Cardiac muscle cell (in vitro differentiated cells and primary cell): ENCODE data around the gene FMN2. TPM values are rescaled to one million over a fixed set of nuclear protein-coding genes. Genes with fewer than 3 reads are reported as not detected.

Experiments
- DNase-seq, 2 donors: peaks; one replicate each; pipeline versions ENCODE4 v3.0.0 to v3.0.0-alpha.2; 2010 to 2017; ENCODE audit warnings: low read depth in 1 of 2, low spot score in 1 of 2
- H3K27ac ChIP-seq: fragments of 200-600 bp; sonication (generic); 2 replicates; pipeline ENCODE4 v1.5.1; 2016
- H3K27me3 ChIP-seq: fragments of 200-600 bp; sonication (generic); 2 replicates; pipeline ENCODE4 v1.6.0; 2016; ENCODE audit warnings: control low read depth
- H3K36me3 ChIP-seq: fragments of 200-600 bp; sonication (generic); 2 replicates; pipeline ENCODE4 v1.5.1; 2016; ENCODE audit warnings: control low read depth
- H3K4me1 ChIP-seq: fragments of 200-600 bp; sonication (generic); 2 replicates; pipeline ENCODE4 v1.8.1; 2017; ENCODE audit warnings: low read depth, mild to moderate bottlenecking, mixed run types
- H3K4me3 ChIP-seq: fragments of 200-600 bp; sonication (generic); 2 replicates; pipeline ENCODE4 v1.5.1; 2016; ENCODE audit warnings: mild to moderate bottlenecking
- H3K9me3 ChIP-seq: fragments of 200-600 bp; sonication (generic); 2 replicates; pipeline ENCODE4 v1.5.1; 2017; ENCODE audit warnings: low read depth, mild to moderate bottlenecking, control low read depth
- CTCF ChIP-seq: IDR thresholded peaks from 2 replicates; pipeline ENCODE4 v1.5.1; 2012; ENCODE audit warnings: low read depth, mild to moderate bottlenecking, low read length
- polyA plus RNA-seq: library from polyadenylated mRNA; unstranded; fragments of >200 nt; fragmentation: Nextera tagmentation; extraction: Ambion mirVana; gene quantifications from 2 replicates; pipeline ENCODE4 v1.2.1, GENCODE V29; 2016
- total RNA-seq: library from RNA; depleted of rRNA; stranded (reverse); fragments of >200 nt; gene quantifications from 2 replicates; pipeline ENCODE4 v1.2.3, GENCODE V29; 2016

The FMN2 gene
- total and polyA plus RNA-seq, 2 experiments from 2014 or later: 0.42 to 2.7 TPM

GRCh38 chr1:240465531-240465940, 373.9 kb downstream of the FMN2 start:
- no peaks in the 10 kb centered on the region for H3K9me3 ChIP-seq
- no peaks in the 10 kb centered on the region for H3K36me3 ChIP-seq
- H3K27me3 ChIP-seq: no peaks in the 10 kb centered on the region
- peak overlapping the region; percentile 38 for H3K27ac ChIP-seq
- no peak for TF ChIP-seq CTCF
- H3K4me1 ChIP-seq: peaks cover 23% of the 10 kb centered on the region
- H3K4me3 ChIP-seq: no peak overlapping the region
- peak; percentile 23 to 51 for DNase-seq

- H3K27me3 ChIP-seq: no peaks in the 10 kb centered on the region
- H3K36me3 ChIP-seq: no peaks in the 10 kb centered on the region
- no peak overlapping the region for H3K4me3 ChIP-seq
- peaks cover 23% of the 10 kb centered on the region for H3K4me1 ChIP-seq
- no peak for TF ChIP-seq CTCF
- H3K27ac ChIP-seq: no peak overlapping the region
- no peak for DNase-seq
- H3K9me3 ChIP-seq: no peaks in the 10 kb centered on the region
Observed at GRCh38 chr1:240466509-240466908, 374.8 kb downstream of the FMN2 start.

- Histone ChIP-seq H3K27me3 (no peaks in the 10 kb centered on the region), H3K4me1 (peaks cover 23% of the 10 kb centered on the region), H3K36me3 (no peaks in the 10 kb centered on the region), H3K27ac (no peak overlapping the region), H3K4me3 (no peak overlapping the region), H3K9me3 (no peaks in the 10 kb centered on the region)
- TF ChIP-seq CTCF: no peak
- DNase-seq: no peak
Observed at GRCh38 chr1:240467895-240468294, 376.2 kb downstream of the FMN2 start.

GRCh38 chr1:240468656-240469055, 377.0 kb downstream of the FMN2 start:
- H3K9me3 ChIP-seq: no peaks in the 10 kb centered on the region
- TF ChIP-seq CTCF: no peak
- H3K27ac ChIP-seq: no peak overlapping the region
- H3K36me3 ChIP-seq: no peaks in the 10 kb centered on the region
- peaks cover 23% of the 10 kb centered on the region for H3K4me1 ChIP-seq
- peak in 1 of 2 donors; percentile 33 for DNase-seq
- no peaks in the 10 kb centered on the region for H3K27me3 ChIP-seq
- H3K4me3 ChIP-seq: no peak overlapping the region

GRCh38 chr1:240474133-240474614, 382.5 kb downstream of the FMN2 start:
- Histone ChIP-seq H3K36me3 (no peaks in the 10 kb centered on the region), H3K27ac (no peak overlapping the region), H3K27me3 (no peaks in the 10 kb centered on the region), H3K4me1 (no peaks in the 10 kb centered on the region), H3K4me3 (no peak overlapping the region), H3K9me3 (no peaks in the 10 kb centered on the region)
- DNase-seq: peak in 1 of 2 donors; percentile 80
- TF ChIP-seq CTCF: no peak

- Histone ChIP-seq H3K9me3 (no peaks in the 10 kb centered on the region), H3K4me3 (no peak overlapping the region), H3K36me3 (no peaks in the 10 kb centered on the region), H3K27me3 (no peaks in the 10 kb centered on the region), H3K4me1 (no peaks in the 10 kb centered on the region), H3K27ac (no peak overlapping the region)
- DNase-seq: no peak
- no peak for TF ChIP-seq CTCF
Observed at GRCh38 chr1:240475832-240476231, 384.1 kb downstream of the FMN2 start.
